HepG2 (cell line): ENCODE measurements around the gene CDC42EP1. TPM values are rescaled to one million over a fixed set of nuclear protein-coding genes. Genes with fewer than 3 reads are reported as not detected.

ENCODE experiments used
- AGO2 ChIP-seq: fragments of 200-400 bp; formaldehyde crosslinking; optimal IDR thresholded peaks from 2 replicates; pipeline ENCODE3; 2017; ENCODE audit warnings: mild to moderate bottlenecking, low read depth, low read length, moderate library complexity
- CEBPB ChIP-seq: IDR thresholded peaks from 2 replicates; pipeline ENCODE4 v1.6.1; 2011; ENCODE audit warnings: low read depth, low read length, improper control_type of control experiment, borderline replicate concordance
- KLF16 ChIP-seq, 2 experiments: sonication (generic) in 1 of 2; formaldehyde crosslinking in 1 of 2; IDR thresholded peaks; 2 replicates each; pipeline versions ENCODE4 v1.6.1 to v1.8.0; 2016 to 2023; ENCODE audit warnings: missing genetic modification reagents in 2 of 2, missing compliant biosample characterization in 1 of 2
- ZNF256 ChIP-seq: sonication (generic); formaldehyde crosslinking; conservative IDR thresholded peaks from 2 replicates; pipeline ENCODE4 v1.4.0; 2020; ENCODE audit warnings: missing genetic modification reagents
- polyA plus RNA-seq, 8 experiments: library from polyadenylated mRNA; depleted of rRNA in 3 of 8; stranded (reverse) in 7 of 8; unstranded in 1 of 8; fragments of >200 nt; fragmentation: Illumina TruSeq in 4 of 8; extraction: Trizol in 4 of 8; gene quantifications; 2 replicates each; pipeline versions ENCODE4 v1.2.1 to v1.2.3, GENCODE V29; 2011 to 2016; ENCODE audit warnings: low read depth in 4 of 8, missing spikeins in 1 of 8, mixed read lengths in 1 of 8; ENCODE audit not compliant: insufficient read depth in 1 of 8
- total RNA-seq, 5 experiments: library from RNA; depleted of rRNA; stranded (reverse); fragments of >200 nt; fragmentation: Illumina TruSeq; extraction: Trizol; gene quantifications; 2 replicates each; pipeline ENCODE4 v1.2.3, GENCODE V29; 2016; ENCODE audit warnings: low read depth in 1 of 5
- TF ChIP-seq, protein P1 (sequence below): sonication (generic); formaldehyde crosslinking; IDR thresholded peaks from 2 replicates; pipeline ENCODE4 v1.9.0; 2022; ENCODE audit warnings: low read depth, missing genetic modification reagents
- TF ChIP-seq, protein P2 (sequence below): sonication (generic); formaldehyde crosslinking; IDR thresholded peaks from 2 replicates; pipeline ENCODE4 v1.4.0; 2020; ENCODE audit warnings: mild to moderate bottlenecking, missing genetic modification reagents
- TF ChIP-seq, protein P3 (sequence below): sonication (generic); formaldehyde crosslinking; IDR thresholded peaks from 2 replicates; pipeline ENCODE4 v1.4.0; 2020; ENCODE audit warnings: low read depth, mild to moderate bottlenecking, missing genetic modification reagents

CDC42EP1 gene
- total and polyA plus RNA-seq, 2 of the 13 experiments (the other 11 are each of a cell fraction or from before 2014, with no cell fraction given) = 17.1 to 29.5 TPM

DNA sequence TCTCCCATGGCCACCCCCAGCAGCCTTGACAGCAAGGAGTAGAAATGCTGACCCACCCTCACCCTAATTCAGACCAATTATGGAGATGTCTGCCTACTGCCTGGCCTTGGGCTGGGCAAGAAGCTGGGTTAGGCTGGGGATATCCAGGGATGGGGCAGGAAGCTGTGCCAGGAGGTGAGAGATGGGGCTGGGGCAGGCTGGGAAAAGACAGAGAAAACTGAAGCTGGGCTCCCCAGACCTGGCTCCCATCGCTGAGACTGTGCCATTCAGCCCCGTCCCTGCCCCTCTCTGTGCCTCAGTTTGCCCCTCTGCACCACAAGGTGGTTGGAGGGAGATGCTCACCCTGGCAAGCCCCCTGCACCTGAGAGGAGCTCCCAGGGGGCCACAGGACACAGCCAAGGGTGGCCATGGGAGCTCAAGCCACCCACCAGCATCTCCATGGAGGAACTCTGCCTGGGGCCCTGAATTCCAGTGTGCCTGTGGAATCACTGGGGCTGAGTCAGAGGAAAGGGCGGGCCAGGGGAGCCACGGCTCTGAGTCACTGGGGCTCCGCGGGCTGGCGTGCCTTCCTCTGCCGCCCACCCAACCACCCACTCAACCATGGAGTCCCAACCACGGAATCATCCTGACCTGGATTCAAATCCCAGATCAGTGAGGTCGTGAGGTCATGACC is 35.1 kb upstream of the CDC42EP1 start (continued):
- TF ChIP-seq, protein P1, sequence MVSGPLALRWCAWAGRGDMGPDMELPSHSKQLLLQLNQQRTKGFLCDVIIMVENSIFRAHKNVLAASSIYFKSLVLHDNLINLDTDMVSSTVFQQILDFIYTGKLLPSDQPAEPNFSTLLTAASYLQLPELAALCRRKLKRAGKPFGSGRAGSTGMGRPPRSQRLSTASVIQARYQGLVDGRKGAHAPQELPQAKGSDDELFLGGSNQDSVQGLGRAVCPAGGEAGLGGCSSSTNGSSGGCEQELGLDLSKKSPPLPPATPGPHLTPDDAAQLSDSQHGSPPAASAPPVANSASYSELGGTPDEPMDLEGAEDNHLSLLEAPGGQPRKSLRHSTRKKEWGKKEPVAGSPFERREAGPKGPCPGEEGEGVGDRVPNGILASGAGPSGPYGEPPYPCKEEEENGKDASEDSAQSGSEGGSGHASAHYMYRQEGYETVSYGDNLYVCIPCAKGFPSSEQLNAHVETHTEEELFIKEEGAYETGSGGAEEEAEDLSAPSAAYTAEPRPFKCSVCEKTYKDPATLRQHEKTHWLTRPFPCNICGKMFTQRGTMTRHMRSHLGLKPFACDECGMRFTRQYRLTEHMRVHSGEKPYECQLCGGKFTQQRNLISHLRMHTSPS = no peak
- TF ChIP-seq KLF16 (CRISPR knock-in tag; IDR thresholded peaks at IDR 0.05) (no peak), CEBPB (no peak), ZNF256 (CRISPR knock-in tag) (no peak), AGO2 (no peak)
- TF ChIP-seq, protein P2, sequence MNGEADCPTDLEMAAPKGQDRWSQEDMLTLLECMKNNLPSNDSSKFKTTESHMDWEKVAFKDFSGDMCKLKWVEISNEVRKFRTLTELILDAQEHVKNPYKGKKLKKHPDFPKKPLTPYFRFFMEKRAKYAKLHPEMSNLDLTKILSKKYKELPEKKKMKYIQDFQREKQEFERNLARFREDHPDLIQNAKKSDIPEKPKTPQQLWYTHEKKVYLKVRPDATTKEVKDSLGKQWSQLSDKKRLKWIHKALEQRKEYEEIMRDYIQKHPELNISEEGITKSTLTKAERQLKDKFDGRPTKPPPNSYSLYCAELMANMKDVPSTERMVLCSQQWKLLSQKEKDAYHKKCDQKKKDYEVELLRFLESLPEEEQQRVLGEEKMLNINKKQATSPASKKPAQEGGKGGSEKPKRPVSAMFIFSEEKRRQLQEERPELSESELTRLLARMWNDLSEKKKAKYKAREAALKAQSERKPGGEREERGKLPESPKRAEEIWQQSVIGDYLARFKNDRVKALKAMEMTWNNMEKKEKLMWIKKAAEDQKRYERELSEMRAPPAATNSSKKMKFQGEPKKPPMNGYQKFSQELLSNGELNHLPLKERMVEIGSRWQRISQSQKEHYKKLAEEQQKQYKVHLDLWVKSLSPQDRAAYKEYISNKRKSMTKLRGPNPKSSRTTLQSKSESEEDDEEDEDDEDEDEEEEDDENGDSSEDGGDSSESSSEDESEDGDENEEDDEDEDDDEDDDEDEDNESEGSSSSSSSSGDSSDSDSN = no peak
- TF ChIP-seq, protein P3, sequence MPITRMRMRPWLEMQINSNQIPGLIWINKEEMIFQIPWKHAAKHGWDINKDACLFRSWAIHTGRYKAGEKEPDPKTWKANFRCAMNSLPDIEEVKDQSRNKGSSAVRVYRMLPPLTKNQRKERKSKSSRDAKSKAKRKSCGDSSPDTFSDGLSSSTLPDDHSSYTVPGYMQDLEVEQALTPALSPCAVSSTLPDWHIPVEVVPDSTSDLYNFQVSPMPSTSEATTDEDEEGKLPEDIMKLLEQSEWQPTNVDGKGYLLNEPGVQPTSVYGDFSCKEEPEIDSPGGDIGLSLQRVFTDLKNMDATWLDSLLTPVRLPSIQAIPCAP (CRISPR knock-in tag) = no peak
